GM10847 (cell line): Measurements from ENCODE around the gene PEX7.

Experiments
- POLR2A ChIP-seq: IDR thresholded peaks from 2 replicates; pipeline ENCODE4 v1.6.1; 2011; ENCODE audit not compliant: insufficient read length; ENCODE audit errors: extremely low read depth

The PEX7 gene

GRCh38 chr6:136784910-136785746 is 37.3 kb upstream of the PEX7 start:
- peak; percentile 21 for TF ChIP-seq POLR2A

DNA sequence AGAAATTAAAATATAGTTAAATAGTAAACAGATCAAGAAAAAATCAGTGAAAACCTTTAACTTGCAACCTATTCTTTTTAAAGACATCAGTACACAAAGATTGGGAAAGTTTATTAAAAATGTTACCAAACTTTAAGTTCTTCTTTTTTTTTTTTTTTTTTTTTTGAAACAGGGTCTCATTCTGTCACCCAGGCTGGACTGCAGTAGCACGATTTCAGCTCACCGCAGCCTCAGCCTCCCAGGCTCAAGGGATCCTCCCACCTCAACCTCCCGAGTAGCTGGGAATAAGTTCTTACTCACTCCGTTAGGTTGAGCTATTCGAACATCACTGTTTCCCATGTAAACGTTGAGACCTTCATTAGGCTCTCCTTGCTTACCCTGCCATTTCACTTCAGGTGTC is 35.7 kb upstream of the PEX7 start:
- no peak for TF ChIP-seq POLR2A

DNA sequence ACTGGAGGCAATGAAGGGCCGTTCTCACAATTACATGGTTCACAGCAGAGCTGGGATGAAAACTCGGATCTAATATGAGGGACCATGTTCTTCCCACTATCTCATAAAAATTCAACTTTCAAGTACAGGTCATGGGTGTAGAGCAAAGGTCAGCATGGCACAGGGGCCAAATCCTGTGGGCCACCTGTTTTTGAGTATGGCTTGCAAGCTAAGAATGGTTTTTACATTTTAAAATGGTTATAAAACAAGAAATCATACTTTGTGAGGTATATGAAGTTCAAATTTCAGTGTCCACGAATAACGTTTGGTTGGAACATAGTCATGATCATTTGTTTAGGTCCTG is 34.7 kb upstream of the PEX7 start:
- TF ChIP-seq POLR2A: no peak

GRCh38 chr6:136788069-136788902 is 34.1 kb upstream of the PEX7 start:
- TF ChIP-seq POLR2A: no peak

GRCh38 chr6:136790411-136791295 is 31.7 kb upstream of the PEX7 start:
- no peak for TF ChIP-seq POLR2A

DNA sequence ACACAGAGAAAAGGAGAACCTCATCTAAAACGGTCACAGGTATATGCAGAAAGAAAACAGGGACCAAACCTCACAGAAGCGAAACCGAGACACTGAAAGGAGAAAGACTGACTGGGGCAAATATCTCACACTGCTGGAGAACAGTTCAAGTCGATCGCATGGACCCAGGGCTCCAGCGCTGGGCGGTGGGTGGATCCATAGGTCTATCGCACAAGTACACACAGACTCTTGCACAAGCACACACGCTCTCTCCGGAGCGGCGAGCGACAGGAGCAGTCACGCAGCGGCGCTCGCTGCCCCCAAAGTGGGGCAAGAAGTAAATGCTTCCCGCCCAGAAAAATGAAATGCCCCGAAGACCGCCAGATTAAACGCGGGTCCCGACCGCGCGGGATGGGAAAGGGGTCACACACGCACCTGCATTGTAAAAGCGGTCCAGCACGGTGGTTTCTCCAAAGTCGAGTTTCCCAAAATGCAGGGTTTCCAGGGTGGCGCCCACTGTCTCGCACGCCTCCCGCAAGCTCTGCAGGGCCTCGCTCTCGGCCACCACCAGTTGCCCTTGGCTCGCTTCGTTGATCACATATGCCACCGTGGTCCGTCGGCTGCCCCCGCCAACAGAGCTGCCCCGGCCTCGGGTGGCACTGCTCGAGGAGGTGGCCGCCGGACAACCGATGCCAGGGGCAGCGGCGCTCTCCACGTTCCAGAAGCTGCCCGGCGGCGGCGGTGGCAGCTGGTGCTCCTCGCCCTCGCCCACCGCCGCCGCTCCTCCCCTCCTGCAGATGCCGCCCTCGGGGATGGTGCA is 30.9 kb upstream of the PEX7 start:
- peak; percentile 58 for TF ChIP-seq POLR2A

- no peak for TF ChIP-seq POLR2A
These were observed 30.3 kb upstream of the PEX7 start for GRCh38 chr6:136792095-136792409.

DNA sequence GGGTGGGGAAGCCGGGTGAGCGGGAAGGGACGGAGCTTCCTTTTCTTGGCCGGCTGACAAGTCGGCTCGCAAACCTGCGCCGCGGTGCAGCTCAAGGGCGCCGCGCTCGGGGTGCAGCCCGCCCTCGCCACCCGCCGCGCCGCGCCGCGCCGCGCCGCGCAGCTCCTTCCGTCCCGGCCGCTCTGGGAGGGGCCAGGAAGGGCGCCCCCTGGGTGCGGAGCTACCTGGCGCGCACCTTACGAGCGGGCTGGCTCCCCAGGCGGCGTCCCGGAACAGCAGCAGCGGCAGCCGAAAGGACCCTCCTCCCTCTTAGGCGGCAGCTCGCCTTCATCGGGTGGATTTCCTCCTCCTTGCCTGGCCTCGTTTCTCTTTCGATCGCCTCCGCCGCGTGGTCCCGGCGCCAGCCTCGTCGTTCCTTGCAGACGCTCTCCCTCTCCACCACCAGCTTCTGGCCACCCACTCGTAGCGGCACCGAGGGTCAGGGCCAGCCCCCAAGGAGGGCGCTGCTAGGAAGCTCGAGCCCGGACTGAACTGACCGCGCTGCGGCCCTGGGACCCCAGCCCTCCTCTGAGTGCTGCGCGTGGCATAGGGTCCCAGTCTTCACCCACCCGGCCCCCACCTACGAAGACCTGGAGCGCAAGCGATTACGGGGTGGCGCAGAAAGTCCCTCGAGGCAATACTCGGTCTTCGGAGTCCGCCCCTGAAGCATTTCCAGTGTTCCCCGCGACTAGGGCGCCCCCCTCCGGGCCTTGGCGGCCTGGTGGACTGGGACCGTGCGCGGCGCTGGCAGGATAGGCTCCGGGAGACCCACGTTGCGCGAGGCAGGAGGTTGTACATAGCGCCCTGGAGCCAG is 29.8 kb upstream of the PEX7 start, which contains the start of gene MAP3K5:
Gene MAP3K5, minus strand, starts transcription at position 68 of the 853 bp plus-strand sequence. CDS start 320 bp downstream, outside the sequence.
- TF ChIP-seq POLR2A: peak; percentile 46

- no peak for TF ChIP-seq POLR2A
These were observed 29.0 kb upstream of the PEX7 start for GRCh38 chr6:136793363-136793762.

- no peak for TF ChIP-seq POLR2A
These were observed 27.0 kb upstream of the PEX7 start for GRCh38 chr6:136795386-136795785.

- TF ChIP-seq POLR2A: no peak
These were observed 26.4 kb upstream of the PEX7 start for GRCh38 chr6:136795996-136796395.

DNA sequence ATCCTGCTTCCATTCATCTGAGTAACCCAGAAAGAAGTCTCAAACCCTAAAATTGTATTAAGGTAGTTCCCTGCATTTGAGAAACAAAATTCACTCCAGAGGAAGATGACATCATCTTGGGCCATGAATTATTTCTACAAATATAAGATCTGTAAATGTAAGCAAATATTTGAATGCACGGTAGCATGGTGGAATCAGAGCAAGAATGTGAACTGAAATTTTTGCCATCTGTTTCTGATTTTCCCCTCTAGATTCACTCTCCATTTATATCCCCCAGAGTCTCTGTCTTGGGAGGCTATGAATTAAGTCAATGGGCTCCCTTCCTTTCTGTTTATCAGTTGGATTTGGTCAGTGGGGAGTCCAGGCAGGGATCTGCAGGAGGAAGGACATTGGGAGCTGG is 24.3 kb upstream of the PEX7 start:
- TF ChIP-seq POLR2A: no peak

- no peak for TF ChIP-seq POLR2A
These were observed 20.8 kb upstream of the PEX7 start for GRCh38 chr6:136801581-136801980.

GRCh38 chr6:136803608-136804007 is 18.8 kb upstream of the PEX7 start:
- TF ChIP-seq POLR2A: no peak
